ENCODE results near the gene IRX3.

- no peak for TF ChIP-seq CTCF (IDR thresholded peaks at IDR 0.05; ENCODE audit: low read length)
- TF ChIP-seq EZH2phosphoT487 (IDR thresholded peaks at IDR 0.05; ENCODE audit: low read length): no peak
Measured at GRCh38 chr16:54239456-54239855, 47.1 kb downstream of the IRX3 start.
